ENCODE data around the gene NRXN2.

Gene NRXN2

DNA sequence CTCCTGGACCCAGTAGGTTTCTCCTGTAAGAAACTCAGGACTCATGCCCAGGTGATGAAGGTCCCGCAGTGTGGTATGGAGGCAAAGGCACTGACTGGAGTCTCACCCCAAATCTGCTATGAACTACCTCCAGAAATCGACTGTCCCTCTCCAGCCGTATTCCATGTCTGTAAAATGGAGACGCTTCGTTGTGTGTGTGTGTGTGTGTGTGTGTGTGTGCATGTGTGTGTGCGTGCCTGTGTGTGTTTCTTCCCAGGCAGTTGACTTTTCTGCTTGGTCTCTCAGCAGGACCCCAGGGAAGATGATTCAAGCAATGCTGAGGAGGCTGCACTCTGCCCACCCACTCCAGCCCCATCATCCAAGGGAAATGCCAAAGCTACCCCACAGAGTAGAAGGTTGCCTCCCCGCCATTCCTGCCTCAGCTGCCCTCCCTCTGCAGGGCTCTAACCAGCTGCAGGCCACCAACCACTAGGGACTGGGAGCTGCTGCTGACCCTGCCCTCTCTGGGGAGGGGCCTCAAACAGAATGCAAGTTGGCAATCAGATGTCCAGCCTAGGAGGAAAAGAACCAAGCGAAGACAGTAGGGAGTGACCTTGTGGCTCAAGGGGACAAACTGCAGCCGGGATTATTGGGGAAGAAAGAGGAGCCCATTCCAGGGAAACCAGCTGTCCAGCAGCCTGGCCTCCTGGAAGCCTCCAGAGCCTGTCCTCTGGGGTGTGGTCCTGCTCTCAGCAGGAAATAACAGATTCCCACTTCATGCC is 75.8 kb downstream of the NRXN2 start:
- TF ChIP-seq, protein P1, sequence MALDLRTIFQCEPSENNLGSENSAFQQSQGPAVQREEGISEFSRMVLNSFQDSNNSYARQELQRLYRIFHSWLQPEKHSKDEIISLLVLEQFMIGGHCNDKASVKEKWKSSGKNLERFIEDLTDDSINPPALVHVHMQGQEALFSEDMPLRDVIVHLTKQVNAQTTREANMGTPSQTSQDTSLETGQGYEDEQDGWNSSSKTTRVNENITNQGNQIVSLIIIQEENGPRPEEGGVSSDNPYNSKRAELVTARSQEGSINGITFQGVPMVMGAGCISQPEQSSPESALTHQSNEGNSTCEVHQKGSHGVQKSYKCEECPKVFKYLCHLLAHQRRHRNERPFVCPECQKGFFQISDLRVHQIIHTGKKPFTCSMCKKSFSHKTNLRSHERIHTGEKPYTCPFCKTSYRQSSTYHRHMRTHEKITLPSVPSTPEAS (tag by site-specific recombination; IDR thresholded peaks at IDR 0.05) = peak; percentile 80
- peak; percentile 74 for TF ChIP-seq ZNF341 (tag by site-specific recombination; IDR thresholded peaks at IDR 0.05; ENCODE audit: low read depth)
- no peak for TF ChIP-seq BCL6B (tag by site-specific recombination; IDR thresholded peaks at IDR 0.05)
- TF ChIP-seq ZNF48 (tag by site-specific recombination; IDR thresholded peaks at IDR 0.05) = no peak
- TF ChIP-seq ZFHX2 (tag by site-specific recombination; conservative IDR thresholded peaks at IDR 0.05) = 0 out of 2 replicates have a peak, but pooled peaks have one; percentile 9
- no peak for TF ChIP-seq ZNF133 (tag by site-specific recombination; IDR thresholded peaks at IDR 0.05)
- ChIA-PET CTCF (interaction anchor here (0.7 to 9.8 kb wide), 6 partner anchors 11 to 198 kb away, joined by 3 to 90 read pairs (median 7); no protein-coding TSS in a partner anchor), POLR2A (interaction anchor here (1.2 kb wide), 1 partner anchor 198 kb away, joined by 3 read pairs; no protein-coding TSS in a partner anchor)

DNA sequence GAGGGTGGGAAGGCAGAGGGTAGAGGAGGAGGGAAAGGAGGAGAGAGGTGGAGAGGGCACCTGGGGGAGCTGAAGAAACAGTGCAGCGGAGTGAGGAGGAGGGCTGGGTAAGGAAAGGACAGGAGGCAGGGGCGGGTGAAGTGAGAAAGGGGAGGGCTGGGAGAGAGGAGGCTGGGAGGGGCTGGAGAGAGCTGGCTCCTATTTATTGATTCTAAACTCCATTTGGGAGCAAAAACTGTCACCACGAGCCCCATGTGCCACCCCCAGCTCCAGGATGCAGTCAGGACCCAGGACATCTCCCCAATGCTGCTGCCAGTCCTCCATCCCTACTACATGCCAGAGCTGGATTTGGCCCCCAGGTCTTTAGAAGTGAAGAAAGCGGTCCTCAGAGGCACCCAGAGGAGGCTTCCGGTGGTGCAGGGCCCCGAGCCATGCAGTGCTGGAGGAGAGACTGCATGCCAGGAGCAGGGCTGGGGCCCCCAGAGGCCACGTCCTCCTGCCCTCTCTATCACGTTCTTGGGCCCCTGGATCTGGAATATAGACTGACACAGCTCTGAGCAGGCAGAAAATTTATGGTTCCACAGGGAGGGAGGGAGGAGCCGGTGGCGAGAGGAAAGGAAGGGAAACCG is 78.2 kb downstream of the NRXN2 start:
- Histone ChIP-seq H3K4me3 (ENCODE audit: low read depth, low read length) (no peak overlapping the region), H3K36me3 (ENCODE audit: control insufficient read depth in 2 of 2, insufficient read depth in 1 of 2, low read length in 2 of 2) (no peaks in the 10 kb centered on the region), H3K4me1 (ENCODE audit: control insufficient read depth, insufficient read depth, low read length) (no peaks in the 10 kb centered on the region), H3K27ac (ENCODE audit: extremely low read depth, low read depth, low read length) (no peak overlapping the region), H3K9me3 (ENCODE audit: control insufficient read depth, insufficient read depth, low read depth, low read length) (no peaks in the 10 kb centered on the region)
- ChIA-PET POLR2A (no interaction called here), CTCF (interaction anchor here (0.6 to 2.6 kb wide), 10 partner anchors 8 to 486 kb away, joined by 3 to 16 read pairs (median 4); no protein-coding TSS in a partner anchor)
- TF ChIP-seq, protein P2, sequence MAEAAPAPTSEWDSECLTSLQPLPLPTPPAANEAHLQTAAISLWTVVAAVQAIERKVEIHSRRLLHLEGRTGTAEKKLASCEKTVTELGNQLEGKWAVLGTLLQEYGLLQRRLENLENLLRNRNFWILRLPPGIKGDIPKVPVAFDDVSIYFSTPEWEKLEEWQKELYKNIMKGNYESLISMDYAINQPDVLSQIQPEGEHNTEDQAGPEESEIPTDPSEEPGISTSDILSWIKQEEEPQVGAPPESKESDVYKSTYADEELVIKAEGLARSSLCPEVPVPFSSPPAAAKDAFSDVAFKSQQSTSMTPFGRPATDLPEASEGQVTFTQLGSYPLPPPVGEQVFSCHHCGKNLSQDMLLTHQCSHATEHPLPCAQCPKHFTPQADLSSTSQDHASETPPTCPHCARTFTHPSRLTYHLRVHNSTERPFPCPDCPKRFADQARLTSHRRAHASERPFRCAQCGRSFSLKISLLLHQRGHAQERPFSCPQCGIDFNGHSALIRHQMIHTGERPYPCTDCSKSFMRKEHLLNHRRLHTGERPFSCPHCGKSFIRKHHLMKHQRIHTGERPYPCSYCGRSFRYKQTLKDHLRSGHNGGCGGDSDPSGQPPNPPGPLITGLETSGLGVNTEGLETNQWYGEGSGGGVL (tag by site-specific recombination; IDR thresholded peaks at IDR 0.05) = 0 out of 2 replicates have a peak, but pooled peaks have one; percentile 15
- no peak for TF ChIP-seq ZNF549 (tag by site-specific recombination; IDR thresholded peaks at IDR 0.05)

More for the DNA sequence above, 75.8 kb downstream of the NRXN2 start:
- H3K9me3 ChIP-seq (ENCODE audit: control insufficient read depth, insufficient read depth, low read depth, low read length) = no peaks in the 10 kb centered on the region
- H3K36me3 ChIP-seq (ENCODE audit: control insufficient read depth in 2 of 2, insufficient read depth in 1 of 2, low read length in 2 of 2) = no peaks in the 10 kb centered on the region
- no peak overlapping the region for H3K4me3 ChIP-seq (ENCODE audit: low read depth, low read length)
- H3K4me1 ChIP-seq (ENCODE audit: control insufficient read depth, insufficient read depth, low read length) = no peaks in the 10 kb centered on the region
- no peak overlapping the region for H3K27ac ChIP-seq (ENCODE audit: extremely low read depth, low read depth, low read length)

- H3K4me3 ChIP-seq (ENCODE audit: low read depth, low read length) = no peak overlapping the region
- POLR2A ChIA-PET = interaction anchor here (0.6 to 0.7 kb wide), 2 partner anchors 76 to 289 kb away, joined by 3 to 5 read pairs; no protein-coding TSS in a partner anchor
Observed at GRCh38 chr11:64643920-64644646, 78.9 kb downstream of the NRXN2 start.

More at GRCh38 chr11:64643920-64644646, 78.9 kb downstream of the NRXN2 start:
- TF ChIP-seq ZFP41 (tag by site-specific recombination; IDR thresholded peaks at IDR 0.05; ENCODE audit: borderline replicate concordance) (no peak), ZBTB7A (tag by site-specific recombination; IDR thresholded peaks at IDR 0.05; ENCODE audit: low read depth) (no peak), ZNF514 (tag by site-specific recombination; IDR thresholded peaks at IDR 0.05) (no peak), ZNF660 (tag by site-specific recombination; IDR thresholded peaks at IDR 0.05) (no peak), SCRT2 (tag by site-specific recombination; IDR thresholded peaks at IDR 0.05) (peak; percentile 57; the same call in 1 of the 2 replicates), ZBTB1 (tag by site-specific recombination; IDR thresholded peaks at IDR 0.05) (no peak)
- TF ChIP-seq, protein P3, sequence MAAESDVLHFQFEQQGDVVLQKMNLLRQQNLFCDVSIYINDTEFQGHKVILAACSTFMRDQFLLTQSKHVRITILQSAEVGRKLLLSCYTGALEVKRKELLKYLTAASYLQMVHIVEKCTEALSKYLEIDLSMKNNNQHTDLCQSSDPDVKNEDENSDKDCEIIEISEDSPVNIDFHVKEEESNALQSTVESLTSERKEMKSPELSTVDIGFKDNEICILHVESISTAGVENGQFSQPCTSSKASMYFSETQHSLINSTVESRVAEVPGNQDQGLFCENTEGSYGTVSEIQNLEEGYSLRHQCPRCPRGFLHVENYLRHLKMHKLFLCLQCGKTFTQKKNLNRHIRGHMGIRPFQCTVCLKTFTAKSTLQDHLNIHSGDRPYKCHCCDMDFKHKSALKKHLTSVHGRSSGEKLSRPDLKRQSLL (tag by site-specific recombination; IDR thresholded peaks at IDR 0.05) = no peak
- TF ChIP-seq, protein P4, sequence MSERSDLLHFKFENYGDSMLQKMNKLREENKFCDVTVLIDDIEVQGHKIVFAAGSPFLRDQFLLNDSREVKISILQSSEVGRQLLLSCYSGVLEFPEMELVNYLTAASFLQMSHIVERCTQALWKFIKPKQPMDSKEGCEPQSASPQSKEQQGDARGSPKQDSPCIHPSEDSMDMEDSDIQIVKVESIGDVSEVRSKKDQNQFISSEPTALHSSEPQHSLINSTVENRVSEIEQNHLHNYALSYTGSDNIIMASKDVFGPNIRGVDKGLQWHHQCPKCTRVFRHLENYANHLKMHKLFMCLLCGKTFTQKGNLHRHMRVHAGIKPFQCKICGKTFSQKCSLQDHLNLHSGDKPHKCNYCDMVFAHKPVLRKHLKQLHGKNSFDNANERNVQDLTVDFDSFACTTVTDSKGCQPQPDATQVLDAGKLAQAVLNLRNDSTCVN (tag by site-specific recombination; optimal IDR thresholded peaks at IDR 0.05) = peak; percentile 12
- TF ChIP-seq, protein P5, sequence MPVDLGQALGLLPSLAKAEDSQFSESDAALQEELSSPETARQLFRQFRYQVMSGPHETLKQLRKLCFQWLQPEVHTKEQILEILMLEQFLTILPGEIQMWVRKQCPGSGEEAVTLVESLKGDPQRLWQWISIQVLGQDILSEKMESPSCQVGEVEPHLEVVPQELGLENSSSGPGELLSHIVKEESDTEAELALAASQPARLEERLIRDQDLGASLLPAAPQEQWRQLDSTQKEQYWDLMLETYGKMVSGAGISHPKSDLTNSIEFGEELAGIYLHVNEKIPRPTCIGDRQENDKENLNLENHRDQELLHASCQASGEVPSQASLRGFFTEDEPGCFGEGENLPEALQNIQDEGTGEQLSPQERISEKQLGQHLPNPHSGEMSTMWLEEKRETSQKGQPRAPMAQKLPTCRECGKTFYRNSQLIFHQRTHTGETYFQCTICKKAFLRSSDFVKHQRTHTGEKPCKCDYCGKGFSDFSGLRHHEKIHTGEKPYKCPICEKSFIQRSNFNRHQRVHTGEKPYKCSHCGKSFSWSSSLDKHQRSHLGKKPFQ (tag by site-specific recombination; IDR thresholded peaks at IDR 0.05) = no peak
- no peaks in the 10 kb centered on the region for H3K36me3 ChIP-seq (ENCODE audit: control insufficient read depth in 2 of 2, insufficient read depth in 1 of 2, low read length in 2 of 2)
- H3K4me1 ChIP-seq (ENCODE audit: control insufficient read depth, insufficient read depth, low read length) = no peaks in the 10 kb centered on the region
- no peak overlapping the region for H3K27ac ChIP-seq (ENCODE audit: extremely low read depth, low read depth, low read length)
- CTCF ChIA-PET = interaction anchor here (0.6 to 2.6 kb wide), 6 partner anchors 8 to 195 kb away, joined by 3 to 16 read pairs (median 6); no protein-coding TSS in a partner anchor
- H3K9me3 ChIP-seq (ENCODE audit: control insufficient read depth, insufficient read depth, low read depth, low read length) = no peaks in the 10 kb centered on the region
